PC-9 (cell line): Measurements from ENCODE around the gene PNMA6F. TPM values are rescaled to one million over a fixed set of nuclear protein-coding genes. Genes with fewer than 3 reads are reported as not detected.

Experiments
- BruUV-seq: library from RNA; stranded (reverse); fragments of 400-500 nt; replicated peaks from 2 replicates; lab custom pipeline; 2021; lab: Mats Ljungman, UMichigan
- CTCF ChIA-PET: fragments of 300-600 bp; sonication (Branson Sonifier 250); formaldehyde crosslinking; loops from one replicate; lab custom pipeline; 2022; ENCODE audit warnings: antibody characterized with exemption; lab: Charles Lee
- POLR2A ChIA-PET: fragments of 300-600 bp; sonication (Branson Sonifier 250); formaldehyde crosslinking; loops from one replicate; lab custom pipeline; 2022; ENCODE audit warnings: antibody characterized with exemption; ENCODE audit not compliant: unreplicated experiment; lab: Charles Lee
- DNase-seq, 2 experiments: peaks; one replicate each; pipeline versions ENCODE4 v3.0.0 to v3.0.0-alpha.2; 2015 to 2022; ENCODE audit warnings: mixed read lengths in 1 of 2
- H2AFZ ChIP-seq: fragments of 200-600 bp; sonication (generic); 2 replicates; pipeline ENCODE4 v1.8.1; 2017; ENCODE audit warnings: antibody characterized with exemption
- H3F3A ChIP-seq: fragments of 200-600 bp; sonication (generic); 2 replicates; pipeline ENCODE4 v1.8.1; 2017; ENCODE audit warnings: antibody characterized with exemption, mild to moderate bottlenecking, low read depth; ENCODE audit not compliant: insufficient read depth
- H3K27ac ChIP-seq: fragments of 200-600 bp; sonication (generic); 2 replicates; pipeline ENCODE4 v1.6.1; 2016; ENCODE audit warnings: mixed run types
- H3K27me3 ChIP-seq: fragments of 200-600 bp; sonication (generic); 2 replicates; pipeline ENCODE4 v1.6.1; 2016; ENCODE audit warnings: low read depth, mixed run types; ENCODE audit not compliant: insufficient read depth
- H3K36me3 ChIP-seq: fragments of 200-600 bp; sonication (generic); 2 replicates; pipeline ENCODE4 v1.6.1; 2016; ENCODE audit warnings: low read depth, mixed run types
- H3K4me1 ChIP-seq: fragments of 200-600 bp; sonication (generic); replicated peaks from 2 replicates; pipeline ENCODE4 v1.6.1; 2016; ENCODE audit warnings: mixed run types; ENCODE audit not compliant: insufficient read depth
- H3K4me2 ChIP-seq: fragments of 200-600 bp; sonication (generic); 2 replicates; pipeline ENCODE4 v1.6.1; 2017; ENCODE audit warnings: mixed run types
- H3K4me3 ChIP-seq: fragments of 200-600 bp; sonication (generic); 2 replicates; pipeline ENCODE4 v1.6.1; 2016; ENCODE audit warnings: mixed run types
- H3K79me2 ChIP-seq: fragments of 200-600 bp; sonication (generic); 2 replicates; pipeline ENCODE4 v1.6.1; 2017; ENCODE audit warnings: low read depth, mixed run types
- H3K9me2 ChIP-seq: fragments of 200-600 bp; sonication (generic); 2 replicates; pipeline ENCODE4 v1.8.1; 2017; ENCODE audit warnings: mild to moderate bottlenecking; ENCODE audit not compliant: insufficient read depth
- H3K9me3 ChIP-seq: fragments of 200-600 bp; sonication (generic); 2 replicates; pipeline ENCODE4 v1.8.1; 2016; ENCODE audit warnings: low read depth; ENCODE audit not compliant: insufficient read depth
- H4K20me1 ChIP-seq: fragments of 200-600 bp; sonication (generic); 2 replicates; pipeline ENCODE4 v1.8.1; 2017; ENCODE audit not compliant: insufficient read depth
- CTCF ChIP-seq: fragments of 200-600 bp; sonication (generic); conservative IDR thresholded peaks from 2 replicates; pipeline ENCODE4 v1.6.1; 2017; ENCODE audit warnings: mixed run types, antibody characterized with exemption, mild to moderate bottlenecking, moderate library complexity
- EZH2 ChIP-seq: fragments of 200-600 bp; sonication (generic); IDR thresholded peaks from 2 replicates; pipeline ENCODE4 v1.8.0; 2017; ENCODE audit warnings: antibody characterized with exemption, low read depth
- intact Hi-C: fragments of 100-400 bp; cut with micrococcal nuclease; formaldehyde crosslinking; loops from one replicate; pipeline ENCODE4 v1.10.0; 2022; ENCODE audit not compliant: unreplicated experiment
- total RNA-seq: library from RNA; stranded (reverse); gene quantifications from 2 replicates; pipeline ENCODE4 v1.2.3, GENCODE V29; 2021

PNMA6F gene
- total RNA-seq, 1 experiment from 2014 or later = not detected

- DNase-seq = no peak
- Histone ChIP-seq H3K4me1 (no peaks in the 10 kb centered on the region), H3K4me2 (no peak overlapping the region), H3K27ac (no peak overlapping the region), H4K20me1 (no peaks in the 10 kb centered on the region), H3K4me3 (no peak overlapping the region), H3K9me2 (no peaks in the 10 kb centered on the region), H2AFZ (no peak overlapping the region), H3K9me3 (no peaks in the 10 kb centered on the region), H3K79me2 (no peaks in the 10 kb centered on the region), H3K36me3 (no peaks in the 10 kb centered on the region), H3K27me3 (peaks cover 27% of the 10 kb centered on the region; the same call in 1 of the 2 replicates), H3F3A (no peaks in the 10 kb centered on the region)
- intact Hi-C loops = no loop called here
- BruUV-seq = no TSS peak
- POLR2A ChIA-PET = no interaction called here
- CTCF ChIA-PET = no interaction called here
- TF ChIP-seq EZH2 (no peak), CTCF (no peak)
These were observed 4.3 kb downstream of the PNMA6F start for GRCh38 chrX:153317306-153317705.

- H3K9me2 ChIP-seq = no peaks in the 10 kb centered on the region
- no peak overlapping the region for H3K4me3 ChIP-seq
- ChIA-PET CTCF (no interaction called here), POLR2A (no interaction called here)
- intact Hi-C loops = no loop called here
- no peaks in the 10 kb centered on the region for H3F3A ChIP-seq
- H3K4me1 ChIP-seq = no peaks in the 10 kb centered on the region
- H2AFZ ChIP-seq = no peak overlapping the region
- no TSS peak for BruUV-seq
- H4K20me1 ChIP-seq = no peaks in the 10 kb centered on the region
- H3K27me3 ChIP-seq = peaks cover 7% of the 10 kb centered on the region; the same call in 1 of the 2 replicates
- H3K9me3 ChIP-seq = no peaks in the 10 kb centered on the region
- no peaks in the 10 kb centered on the region for H3K36me3 ChIP-seq
- H3K4me2 ChIP-seq = no peak overlapping the region
- no peak for DNase-seq
- no peak overlapping the region for H3K27ac ChIP-seq
- no peaks in the 10 kb centered on the region for H3K79me2 ChIP-seq
- TF ChIP-seq CTCF (no peak), EZH2 (no peak)
These were observed 8.7 kb downstream of the PNMA6F start for GRCh38 chrX:153312842-153313241.

GRCh38 chrX:153312041-153312440 lies 9.5 kb downstream of the PNMA6F start:
- no peaks in the 10 kb centered on the region for H4K20me1 ChIP-seq
- H3K9me3 ChIP-seq = no peaks in the 10 kb centered on the region
- H3K27ac ChIP-seq = no peak overlapping the region
- CTCF ChIA-PET = no interaction called here
- H3K4me3 ChIP-seq = no peak overlapping the region
- no peak overlapping the region for H3K4me2 ChIP-seq
- H3K79me2 ChIP-seq = no peaks in the 10 kb centered on the region
- POLR2A ChIA-PET = no interaction called here
- intact Hi-C loops = no loop called here
- H2AFZ ChIP-seq = no peak overlapping the region
- H3K27me3 ChIP-seq = no peaks in the 10 kb centered on the region
- no peaks in the 10 kb centered on the region for H3K4me1 ChIP-seq
- H3K9me2 ChIP-seq = no peaks in the 10 kb centered on the region
- DNase-seq = no peak
- no peaks in the 10 kb centered on the region for H3F3A ChIP-seq
- BruUV-seq = no TSS peak
- no peaks in the 10 kb centered on the region for H3K36me3 ChIP-seq
- TF ChIP-seq EZH2 (no peak), CTCF (no peak)
